ENCODE data around the gene MID1.

The MID1 gene

GRCh38 chrX:10423716-10424115, 196.7 kb downstream of the MID1 start:
- no peak for DNase-seq

- DNase-seq = no peak
Observed at GRCh38 chrX:10420134-10420533, 200.3 kb downstream of the MID1 start.

GRCh38 chrX:10416424-10416823, 204.0 kb downstream of the MID1 start:
- DNase-seq = no peak

- DNase-seq = no peak
Observed at GRCh38 chrX:10415306-10416001, 204.9 kb downstream of the MID1 start.

- no peak for DNase-seq
Observed at GRCh38 chrX:10414862-10415261, 205.5 kb downstream of the MID1 start.

- DNase-seq = no peak
Observed at GRCh38 chrX:10414156-10414824, 206.1 kb downstream of the MID1 start.

GRCh38 chrX:10404436-10404835, 215.9 kb downstream of the MID1 start:
- no peak for DNase-seq

GRCh38 chrX:10401239-10401638, 219.1 kb downstream of the MID1 start:
- DNase-seq = no peak

GRCh38 chrX:10399043-10399741, 221.2 kb downstream of the MID1 start:
- no peak for DNase-seq

- no peak for DNase-seq
Observed at GRCh38 chrX:10398215-10398614, 222.2 kb downstream of the MID1 start.

GRCh38 chrX:10397349-10397748, 223.0 kb downstream of the MID1 start:
- no peak for DNase-seq

- no peak for DNase-seq
Observed at GRCh38 chrX:10395643-10396042, 224.7 kb downstream of the MID1 start.
